HG03066 (cell line): ENCODE data around the gene PACSIN3.
"Not testable (repeated sequence)": the region's sequence is repeated elsewhere in the genome, so short reads cannot be mapped to it uniquely, and the experiment has no call there.

ENCODE experiments used
- ATAC-seq: cut with Tn5 transposase; IDR thresholded peaks from one replicate; pipeline ENCODE4 v1.9.1; 2021; ENCODE audit warnings: low read depth; ENCODE audit not compliant: unreplicated experiment

The PACSIN3 gene

GRCh38 chr11:47198161-47198560 is 11.9 kb upstream of the PACSIN3 start:
- ATAC-seq: not testable (repeated sequence)

GRCh38 chr11:47192111-47192510 is 5.9 kb upstream of the PACSIN3 start:
- ATAC-seq: no peak

GRCh38 chr11:47191137-47191536 is 4.9 kb upstream of the PACSIN3 start:
- not testable (repeated sequence) for ATAC-seq

- no peak for ATAC-seq
Observed at GRCh38 chr11:47189100-47189834, 3.0 kb upstream of the PACSIN3 start.

- no peak for ATAC-seq
Observed at GRCh38 chr11:47188259-47188658, 2.0 kb upstream of the PACSIN3 start.

GRCh38 chr11:47187723-47188122 is 1.5 kb upstream of the PACSIN3 start:
- ATAC-seq: no peak

GRCh38 chr11:47186700-47187695 is 764 bp upstream of the PACSIN3 start:
- ATAC-seq: no peak

- no peak for ATAC-seq
Observed at GRCh38 chr11:47185305-47186075, 744 bp downstream of the PACSIN3 start.

- ATAC-seq: no peak
Observed at GRCh38 chr11:47184711-47185304, 1.4 kb downstream of the PACSIN3 start.

GRCh38 chr11:47183969-47184368 is 2.3 kb downstream of the PACSIN3 start:
- no peak for ATAC-seq

GRCh38 chr11:47183031-47183856 is 3.0 kb downstream of the PACSIN3 start:
- ATAC-seq: no peak

GRCh38 chr11:47182380-47182779 is 3.9 kb downstream of the PACSIN3 start:
- no peak for ATAC-seq

- ATAC-seq: no peak
Observed at GRCh38 chr11:47181271-47181670, 5.0 kb downstream of the PACSIN3 start.

- ATAC-seq: no peak
Observed at GRCh38 chr11:47180006-47180787, 6.0 kb downstream of the PACSIN3 start.

GRCh38 chr11:47179655-47179991 is 6.6 kb downstream of the PACSIN3 start:
- no peak for ATAC-seq

GRCh38 chr11:47178737-47179654 is 7.2 kb downstream of the PACSIN3 start:
- no peak for ATAC-seq

GRCh38 chr11:47178316-47178715 is 7.9 kb downstream of the PACSIN3 start:
- no peak for ATAC-seq

- no peak for ATAC-seq
Observed at GRCh38 chr11:47177846-47178245, 8.4 kb downstream of the PACSIN3 start.
